ENCODE results near the gene SNX18.

DNA sequence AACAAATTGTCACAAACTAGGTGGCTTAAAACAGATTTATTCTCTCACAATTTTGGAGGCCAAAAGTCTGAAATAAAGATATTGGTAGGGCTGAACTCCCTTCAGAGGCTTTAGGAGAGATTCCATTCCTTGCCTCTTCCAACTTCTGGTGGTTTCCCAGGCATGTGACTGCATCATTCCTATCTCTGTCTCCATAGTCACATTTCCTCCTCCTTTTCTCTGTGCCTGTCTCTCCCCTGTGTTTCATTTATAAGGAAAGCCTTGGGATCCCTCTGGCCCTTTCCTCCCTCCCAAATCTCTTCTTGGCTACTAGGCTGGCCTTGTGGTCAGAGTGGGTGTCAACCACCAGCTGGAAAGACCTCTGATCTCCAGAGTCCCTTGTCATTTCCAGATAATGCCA is 78.2 kb downstream of the SNX18 start:
- TF ChIP-seq, protein P1, sequence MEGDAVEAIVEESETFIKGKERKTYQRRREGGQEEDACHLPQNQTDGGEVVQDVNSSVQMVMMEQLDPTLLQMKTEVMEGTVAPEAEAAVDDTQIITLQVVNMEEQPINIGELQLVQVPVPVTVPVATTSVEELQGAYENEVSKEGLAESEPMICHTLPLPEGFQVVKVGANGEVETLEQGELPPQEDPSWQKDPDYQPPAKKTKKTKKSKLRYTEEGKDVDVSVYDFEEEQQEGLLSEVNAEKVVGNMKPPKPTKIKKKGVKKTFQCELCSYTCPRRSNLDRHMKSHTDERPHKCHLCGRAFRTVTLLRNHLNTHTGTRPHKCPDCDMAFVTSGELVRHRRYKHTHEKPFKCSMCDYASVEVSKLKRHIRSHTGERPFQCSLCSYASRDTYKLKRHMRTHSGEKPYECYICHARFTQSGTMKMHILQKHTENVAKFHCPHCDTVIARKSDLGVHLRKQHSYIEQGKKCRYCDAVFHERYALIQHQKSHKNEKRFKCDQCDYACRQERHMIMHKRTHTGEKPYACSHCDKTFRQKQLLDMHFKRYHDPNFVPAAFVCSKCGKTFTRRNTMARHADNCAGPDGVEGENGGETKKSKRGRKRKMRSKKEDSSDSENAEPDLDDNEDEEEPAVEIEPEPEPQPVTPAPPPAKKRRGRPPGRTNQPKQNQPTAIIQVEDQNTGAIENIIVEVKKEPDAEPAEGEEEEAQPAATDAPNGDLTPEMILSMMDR (IDR thresholded peaks at IDR 0.05): no peak
- no peak for TF ChIP-seq POLR2A (IDR thresholded peaks at IDR 0.05)
- no peak for TF ChIP-seq POLR2AphosphoS5 (IDR thresholded peaks at IDR 0.05; ENCODE audit: insufficient read depth in 1 of 2, low read depth in 1 of 2)

Data from vagina (tissue), 2 donors.